Measurements from ENCODE around the gene SIK3.

SIK3 gene

DNA sequence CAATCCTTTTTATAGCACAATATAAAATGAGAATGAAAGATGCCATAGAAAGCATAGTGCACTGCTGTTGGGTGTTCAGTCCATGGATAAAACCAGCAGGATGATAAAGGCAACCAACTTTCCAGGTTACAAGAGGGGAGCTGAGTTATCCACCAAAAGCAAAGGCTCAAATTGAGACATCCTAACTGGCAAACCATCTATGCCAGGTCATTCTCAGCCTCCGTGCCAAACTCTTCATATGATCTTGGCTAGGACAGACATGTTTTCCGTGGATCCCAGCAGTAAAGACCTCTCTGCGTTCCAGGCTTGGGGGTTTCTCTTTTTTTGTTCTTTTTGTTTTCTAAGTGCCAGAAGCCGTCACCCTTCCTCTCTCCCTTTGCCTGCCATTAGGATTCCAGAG is 253.5 kb downstream of the SIK3 start:
- Histone ChIP-seq H4K20me1 (ENCODE audit: insufficient read depth) (no peaks in the 10 kb centered on the region), H2AFZ (ENCODE audit: low read depth) (no peak overlapping the region), H3K36me3 (ENCODE audit: insufficient read depth) (no peaks in the 10 kb centered on the region), H3K4me2 (no peak overlapping the region), H3K4me3 (IDR thresholded peaks at IDR 0.05; ENCODE audit: insufficient read depth, low read depth, low read length) (no peak overlapping the region), H3K9ac (no peak overlapping the region), H3K4me1 (ENCODE audit: low read depth, poor library complexity, severe bottlenecking) (peaks cover 18% of the 10 kb centered on the region), H3K27me3 (ENCODE audit: insufficient read depth, low read depth) (no peaks in the 10 kb centered on the region), H3K27ac (no peak overlapping the region), H3K79me2 (ENCODE audit: insufficient read depth, low read depth) (no peaks in the 10 kb centered on the region)
- TF ChIP-seq, protein P1, sequence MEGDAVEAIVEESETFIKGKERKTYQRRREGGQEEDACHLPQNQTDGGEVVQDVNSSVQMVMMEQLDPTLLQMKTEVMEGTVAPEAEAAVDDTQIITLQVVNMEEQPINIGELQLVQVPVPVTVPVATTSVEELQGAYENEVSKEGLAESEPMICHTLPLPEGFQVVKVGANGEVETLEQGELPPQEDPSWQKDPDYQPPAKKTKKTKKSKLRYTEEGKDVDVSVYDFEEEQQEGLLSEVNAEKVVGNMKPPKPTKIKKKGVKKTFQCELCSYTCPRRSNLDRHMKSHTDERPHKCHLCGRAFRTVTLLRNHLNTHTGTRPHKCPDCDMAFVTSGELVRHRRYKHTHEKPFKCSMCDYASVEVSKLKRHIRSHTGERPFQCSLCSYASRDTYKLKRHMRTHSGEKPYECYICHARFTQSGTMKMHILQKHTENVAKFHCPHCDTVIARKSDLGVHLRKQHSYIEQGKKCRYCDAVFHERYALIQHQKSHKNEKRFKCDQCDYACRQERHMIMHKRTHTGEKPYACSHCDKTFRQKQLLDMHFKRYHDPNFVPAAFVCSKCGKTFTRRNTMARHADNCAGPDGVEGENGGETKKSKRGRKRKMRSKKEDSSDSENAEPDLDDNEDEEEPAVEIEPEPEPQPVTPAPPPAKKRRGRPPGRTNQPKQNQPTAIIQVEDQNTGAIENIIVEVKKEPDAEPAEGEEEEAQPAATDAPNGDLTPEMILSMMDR (conservative IDR thresholded peaks at IDR 0.05; ENCODE audit: low read depth, low read length) = no peak

DNA sequence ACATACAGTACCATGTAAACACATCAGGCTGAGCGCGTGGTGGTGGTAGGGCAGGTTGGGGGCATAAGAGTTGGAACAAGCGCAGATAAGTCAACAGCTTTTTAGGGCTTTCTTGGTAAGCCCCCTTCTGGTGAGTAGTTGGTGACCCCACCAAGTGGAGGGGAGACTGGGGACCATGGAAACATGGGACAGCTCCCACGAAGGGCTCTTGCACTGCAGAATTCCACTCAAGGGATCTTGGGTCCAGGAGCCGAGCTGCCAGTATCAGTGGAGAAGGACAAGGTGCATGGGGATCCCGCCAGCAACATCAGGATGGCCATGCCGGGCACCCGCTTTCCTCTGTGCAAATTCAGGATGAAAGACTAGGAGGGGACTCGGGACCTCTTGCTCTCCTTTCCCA is 254.6 kb downstream of the SIK3 start:
- Histone ChIP-seq H3K79me2 (ENCODE audit: insufficient read depth, low read depth) (no peaks in the 10 kb centered on the region), H3K27me3 (ENCODE audit: insufficient read depth, low read depth) (no peaks in the 10 kb centered on the region), H3K27ac (no peak overlapping the region), H3K4me2 (no peak overlapping the region), H3K4me3 (IDR thresholded peaks at IDR 0.05; ENCODE audit: insufficient read depth, low read depth, low read length) (no peak overlapping the region), H3K4me1 (ENCODE audit: low read depth, poor library complexity, severe bottlenecking) (peaks cover 28% of the 10 kb centered on the region), H2AFZ (ENCODE audit: low read depth) (no peak overlapping the region), H4K20me1 (ENCODE audit: insufficient read depth) (no peaks in the 10 kb centered on the region), H3K9ac (no peak overlapping the region), H3K36me3 (ENCODE audit: insufficient read depth) (no peaks in the 10 kb centered on the region)
- TF ChIP-seq, protein P1 (conservative IDR thresholded peaks at IDR 0.05; ENCODE audit: low read depth, low read length) = no peak

DNA sequence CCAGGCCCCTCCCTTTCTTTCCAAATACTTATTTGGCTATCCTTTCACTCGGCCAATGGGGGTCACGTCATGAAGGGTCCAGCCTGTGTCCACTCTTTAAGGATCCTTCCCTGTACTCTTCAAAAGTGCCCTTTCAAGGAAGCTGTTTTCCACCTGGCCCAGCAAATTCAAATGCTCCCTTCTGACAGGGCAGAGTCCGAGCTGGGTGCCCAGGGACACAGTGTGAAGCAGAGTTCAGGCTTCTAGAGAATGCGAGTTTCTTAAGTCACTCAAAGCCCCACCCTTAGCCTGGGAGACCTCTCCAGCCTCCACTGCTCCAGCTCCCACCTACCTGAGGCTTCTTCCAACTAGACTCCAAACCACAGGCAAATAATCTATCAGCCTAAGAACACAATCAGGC is 255.3 kb downstream of the SIK3 start:
- TF ChIP-seq, protein P1 (conservative IDR thresholded peaks at IDR 0.05; ENCODE audit: low read depth, low read length) = no peak
- peaks cover 32% of the 10 kb centered on the region for H3K4me1 ChIP-seq (ENCODE audit: low read depth, poor library complexity, severe bottlenecking)
- H3K27me3 ChIP-seq (ENCODE audit: insufficient read depth, low read depth) = no peaks in the 10 kb centered on the region
- H3K27ac ChIP-seq = no peak overlapping the region
- H3K4me3 ChIP-seq (IDR thresholded peaks at IDR 0.05; ENCODE audit: insufficient read depth, low read depth, low read length) = no peak overlapping the region
- no peak overlapping the region for H3K9ac ChIP-seq
- H2AFZ ChIP-seq (ENCODE audit: low read depth) = no peak overlapping the region
- no peaks in the 10 kb centered on the region for H3K79me2 ChIP-seq (ENCODE audit: insufficient read depth, low read depth)
- H3K36me3 ChIP-seq (ENCODE audit: insufficient read depth) = no peaks in the 10 kb centered on the region
- no peak overlapping the region for H3K4me2 ChIP-seq
- no peaks in the 10 kb centered on the region for H4K20me1 ChIP-seq (ENCODE audit: insufficient read depth)

DNA sequence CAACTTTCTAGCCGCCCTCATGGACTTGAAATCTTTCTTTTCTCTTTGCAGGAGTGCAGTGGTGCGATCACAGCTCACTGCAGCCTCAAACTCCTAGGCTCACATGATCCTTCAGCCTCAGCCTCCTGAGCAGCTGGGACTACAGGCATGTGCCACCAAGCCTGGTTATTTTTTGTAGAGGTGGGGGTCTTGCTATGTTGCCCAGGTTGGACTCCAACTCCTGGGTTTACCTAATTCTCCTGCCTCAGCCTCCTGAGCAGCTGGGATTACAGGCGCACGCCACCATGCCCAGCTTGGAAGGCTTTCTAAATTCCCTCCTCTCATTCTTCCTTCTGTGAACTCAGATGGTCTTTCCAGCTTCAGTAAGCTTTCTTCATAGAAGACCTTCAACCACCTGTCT is 256.1 kb downstream of the SIK3 start:
- H3K4me3 ChIP-seq (IDR thresholded peaks at IDR 0.05; ENCODE audit: insufficient read depth, low read depth, low read length) = no peak overlapping the region
- no peaks in the 10 kb centered on the region for H3K27me3 ChIP-seq (ENCODE audit: insufficient read depth, low read depth)
- no peaks in the 10 kb centered on the region for H3K36me3 ChIP-seq (ENCODE audit: insufficient read depth)
- no peak overlapping the region for H2AFZ ChIP-seq (ENCODE audit: low read depth)
- H4K20me1 ChIP-seq (ENCODE audit: insufficient read depth) = no peaks in the 10 kb centered on the region
- H3K4me1 ChIP-seq (ENCODE audit: low read depth, poor library complexity, severe bottlenecking) = peaks cover 32% of the 10 kb centered on the region
- H3K27ac ChIP-seq = no peak overlapping the region
- no peak overlapping the region for H3K4me2 ChIP-seq
- TF ChIP-seq, protein P1 (conservative IDR thresholded peaks at IDR 0.05; ENCODE audit: low read depth, low read length) = no peak
- no peaks in the 10 kb centered on the region for H3K79me2 ChIP-seq (ENCODE audit: insufficient read depth, low read depth)
- no peak overlapping the region for H3K9ac ChIP-seq
